HL-60 (cell line): ENCODE measurements around the gene SCYL3.

Source experiments
- CTCF ChIP-seq: IDR thresholded peaks from one replicate; pipeline ENCODE4 v1.5.1; 2011; ENCODE audit warnings: low read length, control low read depth, inconsistent platforms; ENCODE audit not compliant: insufficient read depth
- GABPA ChIP-seq: IDR thresholded peaks from 2 replicates; pipeline ENCODE4 v1.6.1; 2012; ENCODE audit warnings: low read depth
- POLR2AphosphoS5 ChIP-seq: IDR thresholded peaks from 2 replicates; pipeline ENCODE4 v1.6.1; 2012; ENCODE audit warnings: low read depth

DNA sequence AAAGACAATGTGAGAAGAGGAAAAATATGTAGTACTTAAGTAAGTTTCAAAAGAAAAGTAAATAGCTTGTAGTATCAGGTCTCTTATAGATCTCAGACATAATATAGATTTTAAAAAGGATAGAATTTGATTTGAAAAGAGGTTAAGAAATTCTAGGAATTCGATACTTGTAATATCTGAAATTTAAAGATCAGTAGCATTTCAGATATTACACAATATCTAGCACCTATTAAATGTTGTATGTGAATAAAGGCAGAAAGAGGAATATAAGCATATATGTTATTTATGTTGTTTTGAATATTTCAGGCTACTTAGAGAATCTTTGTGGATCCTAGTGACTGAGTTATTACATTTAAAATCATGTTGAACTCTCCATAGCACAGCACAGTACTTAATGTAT is 64.0 kb downstream of the SCYL3 start:
- TF ChIP-seq CTCF, result no peak
- TF ChIP-seq POLR2AphosphoS5, result no peak
- no peak for TF ChIP-seq GABPA
